Endothelial cell of umbilical vein (primary cell): ENCODE measurements around the gene PBX2. TPM values are rescaled to one million over a fixed set of nuclear protein-coding genes. Genes with fewer than 3 reads are reported as not detected.

ENCODE experiments used
- BruUV-seq: library from RNA; stranded (reverse); fragments of 400-500 nt; replicated peaks from 2 replicates; lab custom pipeline; 2021; lab: Mats Ljungman, UMichigan
- CTCF ChIA-PET: fragments of 300-600, 350-600 bp; sonication (Branson Sonifier 250); formaldehyde crosslinking; loops from one replicate; lab custom pipeline; 2021; ENCODE audit warnings: antibody characterized with exemption, inconsistent platforms; lab: Charles Lee
- POLR2A ChIA-PET: fragments of 300-600, 350-600 bp; sonication (Branson Sonifier 250); formaldehyde crosslinking; loops from one replicate; lab custom pipeline; 2021; ENCODE audit warnings: antibody characterized with exemption, inconsistent platforms; lab: Charles Lee
- DNase-seq: peaks from one replicate; pipeline ENCODE4 v3.0.0-alpha.2; 2011; ENCODE audit warnings: low read depth, low spot score
- FAIRE-seq: peaks from 2 replicates; lab custom pipeline; 2011; peaks lifted over from hg19 to GRCh38; lab: Jason Lieb, UNC
- H2AFZ ChIP-seq: 2 replicates; pipeline ENCODE4 v1.6.0; 2012; ENCODE audit warnings: low read depth, low read length, control low read depth, inconsistent platforms
- H3K27ac ChIP-seq: 2 replicates; pipeline ENCODE4 v1.5.1; 2011; ENCODE audit warnings: low read depth, mild to moderate bottlenecking, control low read depth, low read length, moderate library complexity; ENCODE audit not compliant: insufficient read depth
- H3K27me3 ChIP-seq, 2 experiments: 2 replicates each; pipeline versions ENCODE4 v1.6.0 to v1.6.1; 2011; ENCODE audit warnings: low read length in 2 of 2, mixed read lengths in 1 of 2; ENCODE audit not compliant: control insufficient read depth in 2 of 2, insufficient read depth in 2 of 2
- H3K36me3 ChIP-seq, 2 experiments: 2 replicates in 1 of 2; 3 replicates in 1 of 2; pipeline ENCODE4 v1.5.1; 2011; ENCODE audit warnings: low read length in 2 of 2, mild to moderate bottlenecking in 1 of 2, moderate library complexity in 1 of 2; ENCODE audit not compliant: control insufficient read depth in 2 of 2, insufficient read depth in 2 of 2; ENCODE audit errors: extremely low read depth in 1 of 2
- H3K4me1 ChIP-seq: 3 replicates; pipeline ENCODE4 v1.5.1; 2011; ENCODE audit warnings: mild to moderate bottlenecking, low read length; ENCODE audit not compliant: control insufficient read depth, insufficient read depth; ENCODE audit errors: extremely low read depth
- H3K4me2 ChIP-seq: 2 replicates; pipeline ENCODE4 v1.6.1; 2011; ENCODE audit warnings: low read length, control low read depth, mixed read lengths; ENCODE audit not compliant: insufficient read depth
- H3K4me3 ChIP-seq, 3 experiments: fragments of 200-600 bp in 1 of 3; sonication (generic), shearing (Covaris generic) in 1 of 3; replicated peaks in 1 of 3; 2 replicates each; pipeline ENCODE4 v1.5.1; 2011 to 2016; ENCODE audit warnings: control low read depth in 3 of 3, low read length in 3 of 3, mild to moderate bottlenecking in 2 of 3, inconsistent platforms in 1 of 3, low read depth in 1 of 3, moderate library complexity in 1 of 3; ENCODE audit not compliant: insufficient read depth in 1 of 3
- H3K79me2 ChIP-seq: 2 replicates; pipeline ENCODE4 v1.6.0; 2012; ENCODE audit warnings: low read length, inconsistent platforms; ENCODE audit not compliant: control insufficient read depth, insufficient read depth
- H3K9ac ChIP-seq: replicated peaks from 2 replicates; pipeline ENCODE3; 2011; ENCODE audit warnings: low read length, control low read depth; ENCODE audit not compliant: insufficient read depth; ENCODE audit errors: extremely low read depth
- H3K9me1 ChIP-seq: replicated peaks from 3 replicates; pipeline ENCODE4 v1.6.0; 2011; ENCODE audit warnings: mild to moderate bottlenecking, low read length; ENCODE audit not compliant: control insufficient read depth, insufficient read depth; ENCODE audit errors: extremely low read depth
- H3K9me3 ChIP-seq: replicated peaks from 2 replicates; pipeline ENCODE4 v1.5.1; 2012; ENCODE audit warnings: low read length, inconsistent platforms; ENCODE audit not compliant: control insufficient read depth, insufficient read depth
- H4K20me1 ChIP-seq: replicated peaks from 2 replicates; pipeline ENCODE3; 2011; ENCODE audit warnings: mild to moderate bottlenecking, low read length; ENCODE audit not compliant: control insufficient read depth, insufficient read depth; ENCODE audit errors: extremely low read depth
- CTCF ChIP-seq, 2 donors: IDR thresholded peaks; 1 replicate in 1 of 2; 2 replicates in 1 of 2; pipeline ENCODE4 v1.5.1; 2011; ENCODE audit warnings: low read length in 2 of 2, mild to moderate bottlenecking in 2 of 2, moderate library complexity in 2 of 2, control low read depth in 1 of 2, inconsistent platforms in 1 of 2, low read depth in 1 of 2; ENCODE audit not compliant: insufficient read depth in 1 of 2; ENCODE audit errors: extremely low read depth in 1 of 2
- EZH2 ChIP-seq: IDR thresholded peaks from 2 replicates; pipeline ENCODE4 v1.6.1; 2012; ENCODE audit warnings: borderline replicate concordance, low read depth, mild to moderate bottlenecking, moderate library complexity, low read length, inconsistent platforms; ENCODE audit not compliant: severe bottlenecking
- FOS ChIP-seq: IDR thresholded peaks from 2 replicates; pipeline ENCODE4 v1.6.1; 2011; ENCODE audit warnings: mild to moderate bottlenecking, low read length, moderate library complexity, borderline replicate concordance; ENCODE audit not compliant: insufficient read depth
- GATA2 ChIP-seq: IDR thresholded peaks from 2 replicates; pipeline ENCODE4 v1.7.0; 2011; ENCODE audit warnings: low read depth, mild to moderate bottlenecking, moderate library complexity, mixed read lengths, low read length; ENCODE audit not compliant: insufficient read length, insufficient read depth
- JUN ChIP-seq: IDR thresholded peaks from 2 replicates; pipeline ENCODE4 v1.6.1; 2011; ENCODE audit warnings: borderline replicate concordance, low read depth; ENCODE audit not compliant: insufficient read length, insufficient read depth
- MAX ChIP-seq: IDR thresholded peaks from 2 replicates; pipeline ENCODE4 v1.6.1; 2011; ENCODE audit not compliant: insufficient read depth, insufficient read length
- MYC ChIP-seq: IDR thresholded peaks from one replicate; pipeline ENCODE4 v1.6.1; 2011; ENCODE audit warnings: mild to moderate bottlenecking, low read depth, low read length
- POLR2A ChIP-seq: IDR thresholded peaks from 2 replicates; pipeline ENCODE4 v1.6.1; 2012; ENCODE audit warnings: low read depth, mild to moderate bottlenecking, control low read depth, low read length
- POLR2AphosphoS5 ChIP-seq: IDR thresholded peaks from 2 replicates; pipeline ENCODE4 v1.6.1; 2012; ENCODE audit warnings: low read depth, mild to moderate bottlenecking, control low read depth, low read length, moderate library complexity; ENCODE audit not compliant: insufficient read depth
- dilution Hi-C: fragments of 300-500 bp; cut with MboI; formaldehyde crosslinking; loops from one replicate; pipeline ENCODE4 v1.15.0; 2019; ENCODE audit warnings: low sequenced_read_pairs; ENCODE audit not compliant: extremely low pct_ligation_motif_present
- intact Hi-C: fragments of 100-400 bp; cut with micrococcal nuclease; formaldehyde crosslinking; loops from one replicate; pipeline ENCODE4 v1.10.0; 2022
- polyA plus RNA-seq, 4 experiments: library from polyadenylated mRNA; depleted of rRNA in 3 of 4; stranded (reverse) in 3 of 4; unstranded in 1 of 4; fragments of >200 nt; gene quantifications; 2 replicates each; pipeline versions ENCODE4 v1.2.1 to v1.2.3, GENCODE V29; 2011 to 2012; ENCODE audit warnings: missing spikeins in 1 of 4
- total RNA-seq: library from RNA; stranded (reverse); gene quantifications from 2 replicates; pipeline ENCODE4 v1.2.3, GENCODE V29; 2021

PBX2 gene
- total and polyA plus RNA-seq, 2 donors (not counting 3 experiments of a cell fraction or from before 2014, with no cell fraction given), result 82.3 to 100 TPM

GRCh38 chr6:32210191-32210601 lies 20.2 kb upstream of the PBX2 start:
- FAIRE-seq (no peak), DNase-seq (no peak)
- Histone ChIP-seq H3K36me3 (peaks cover 5 to 13% of the 10 kb centered on the region in 2 experiments), H2AFZ (no peak overlapping the region), H3K4me2 (no peak overlapping the region), H3K9me3 (no peaks in the 10 kb centered on the region), H4K20me1 (no peaks in the 10 kb centered on the region), H3K4me1 (no peaks in the 10 kb centered on the region), H3K27me3 (no peaks in the 10 kb centered on the region), H3K4me3 (no peak overlapping the region), H3K79me2 (no peaks in the 10 kb centered on the region), H3K27ac (no peak overlapping the region), H3K9ac (no peak overlapping the region), H3K9me1 (no peaks in the 10 kb centered on the region)
- dilution Hi-C loops (no loop called here), intact Hi-C loops (no loop called here)
- no TSS peak for BruUV-seq
- ChIA-PET POLR2A (no interaction called here), CTCF (no interaction called here)
- TF ChIP-seq CTCF (IDR thresholded peaks at IDR 0.05; ENCODE audit: extremely low read depth in 1 of 2, insufficient read depth in 1 of 2, low read depth in 1 of 2, low read length in 2 of 2) (no peak), MYC (no peak), EZH2 (no peak), MAX (no peak), GATA2 (no peak), POLR2AphosphoS5 (no peak), FOS (no peak), JUN (no peak), POLR2A (no peak)
